Amniotic stem cell (primary cell): ENCODE data around the gene AARS2.
"Not testable (repeated sequence)": the region's sequence is repeated elsewhere in the genome, so short reads cannot be mapped to it uniquely, and the experiment has no call there.

Source experiments
- DNase-seq: peaks from one replicate; lab custom pipeline; 2025; lab: John Stamatoyannopoulos, UW

Gene AARS2

GRCh38 chr6:44329858-44330257 is 16.7 kb upstream of the AARS2 start:
- DNase-seq, result no peak

- DNase-seq, result not testable (repeated sequence)
Measured at GRCh38 chr6:44328203-44328602, 15.1 kb upstream of the AARS2 start.

DNA sequence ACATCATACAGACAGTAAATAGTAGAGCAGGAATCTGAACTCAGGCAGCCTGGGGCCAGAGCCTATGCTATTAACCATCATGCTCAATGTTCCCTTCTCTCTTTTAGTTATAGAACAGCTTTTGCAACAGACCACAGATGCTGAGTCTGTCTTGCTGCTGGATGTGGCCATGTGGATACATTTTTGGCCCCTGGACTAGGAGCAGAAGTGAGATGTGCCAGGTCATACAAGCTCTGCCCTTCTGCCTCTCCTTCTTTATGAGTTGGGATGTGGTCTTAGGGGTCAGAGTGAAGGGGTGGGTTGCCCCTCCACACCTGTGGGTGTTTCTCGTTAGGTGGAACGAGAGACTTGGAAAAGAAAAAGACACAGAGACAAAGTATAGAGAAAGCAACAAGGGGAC is 14.6 kb upstream of the AARS2 start:
- DNase-seq, result no peak

DNA sequence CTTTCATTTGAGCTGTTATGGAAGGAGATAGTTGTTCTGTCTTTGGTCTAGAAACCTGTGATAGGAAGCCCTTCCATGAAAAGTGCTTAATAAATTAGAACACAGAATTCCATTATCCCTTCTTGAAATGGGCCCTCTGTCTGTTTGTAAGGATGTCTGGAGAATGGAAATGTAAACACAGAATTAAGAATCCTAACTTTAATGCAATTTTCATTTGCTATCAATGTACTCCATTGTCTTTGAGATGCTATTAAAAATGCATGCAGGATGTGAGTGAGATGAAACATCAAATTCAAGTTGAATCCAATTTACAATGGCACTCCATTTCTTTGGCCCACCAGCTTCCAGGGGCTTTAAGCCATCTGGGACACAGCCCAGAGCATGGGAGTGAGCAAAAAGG is 13.9 kb upstream of the AARS2 start:
- DNase-seq, result no peak

- no peak for DNase-seq
Measured at GRCh38 chr6:44321210-44321609, 8.1 kb upstream of the AARS2 start.

DNA sequence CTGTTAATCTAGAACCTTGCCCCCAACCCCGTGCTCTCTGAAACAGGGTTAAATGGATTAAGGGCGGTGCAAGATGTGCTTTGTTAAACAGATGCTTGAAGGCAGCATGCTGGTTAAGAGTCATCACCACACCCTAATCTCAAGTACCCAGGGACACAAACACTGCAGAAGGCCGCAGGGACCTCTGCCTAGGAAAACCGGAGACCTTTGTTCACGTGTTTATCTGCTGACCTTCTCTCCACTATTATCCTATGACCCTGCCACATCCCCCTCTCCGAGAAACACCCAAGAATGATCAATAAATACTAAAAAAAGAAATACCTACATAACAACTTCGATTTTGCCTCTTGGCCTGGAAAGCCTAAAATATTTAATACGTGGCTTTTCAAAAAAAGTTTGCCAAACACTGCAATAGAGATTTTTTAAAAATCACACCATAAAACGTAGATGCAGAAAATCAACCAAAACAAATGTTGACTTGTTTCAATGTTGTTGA is 4.0 kb upstream of the AARS2 start:
- not testable (repeated sequence) for DNase-seq

- DNase-seq, result no peak
Measured at GRCh38 chr6:44316481-44316880, 3.3 kb upstream of the AARS2 start.

DNA sequence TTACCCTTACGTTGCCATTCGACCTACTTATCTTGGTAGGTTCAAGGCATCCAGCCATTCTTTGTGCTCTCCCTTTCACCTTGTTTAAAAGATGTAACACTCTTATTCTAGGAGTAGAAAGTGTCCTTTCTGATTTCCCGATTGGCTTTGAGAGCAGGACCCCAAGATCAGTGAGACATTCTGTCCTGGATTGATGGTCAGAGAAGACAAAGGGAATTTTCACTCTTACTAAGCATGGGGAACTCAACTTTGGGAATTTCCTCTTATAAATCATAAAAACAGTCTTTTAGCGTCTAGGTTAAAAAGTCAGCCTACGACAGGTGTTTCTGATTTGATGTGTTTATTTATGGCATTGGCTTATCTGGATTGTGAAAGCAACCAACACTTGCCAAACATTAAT is 2.8 kb upstream of the AARS2 start:
- no peak for DNase-seq

DNA sequence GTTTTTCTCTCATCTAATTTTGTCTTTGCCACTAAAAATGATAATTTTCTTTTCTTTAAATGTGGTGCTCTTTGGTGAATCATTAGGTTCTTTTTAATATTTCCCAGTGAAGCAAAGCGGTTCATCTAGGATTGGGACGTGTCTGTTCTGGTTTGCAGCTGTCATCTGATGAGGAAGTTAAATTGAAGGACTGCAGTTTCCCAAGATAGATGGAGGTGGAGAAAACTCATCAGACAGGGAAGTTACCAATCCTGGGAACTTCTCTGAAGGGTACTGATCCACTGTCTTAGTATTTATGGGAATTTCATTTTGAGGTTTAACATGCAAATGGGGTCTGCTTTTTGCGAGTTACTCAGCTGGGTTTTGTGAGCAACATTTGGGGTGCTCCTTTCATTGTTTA is 2.4 kb upstream of the AARS2 start:
- DNase-seq, result no peak

DNA sequence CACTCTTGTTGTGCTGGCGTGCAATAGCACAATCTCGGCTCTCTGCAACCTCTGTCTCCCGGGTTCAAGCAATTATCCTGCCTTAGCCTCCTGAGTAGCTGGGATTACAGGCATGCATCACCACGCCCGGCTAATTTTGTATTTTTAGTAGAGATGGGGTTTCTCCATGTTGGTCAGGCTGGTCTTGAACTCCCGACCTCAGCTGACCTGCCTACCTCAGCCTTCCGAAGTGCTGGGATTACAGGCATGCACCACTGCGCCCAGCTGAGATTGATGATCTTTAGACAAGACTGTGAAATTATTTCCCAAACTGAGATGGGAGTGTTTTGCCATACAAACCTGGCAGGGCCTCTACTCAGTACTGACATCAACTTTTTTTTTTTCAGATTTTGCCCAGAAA is 1.5 kb upstream of the AARS2 start:
- not testable (repeated sequence) for DNase-seq

DNA sequence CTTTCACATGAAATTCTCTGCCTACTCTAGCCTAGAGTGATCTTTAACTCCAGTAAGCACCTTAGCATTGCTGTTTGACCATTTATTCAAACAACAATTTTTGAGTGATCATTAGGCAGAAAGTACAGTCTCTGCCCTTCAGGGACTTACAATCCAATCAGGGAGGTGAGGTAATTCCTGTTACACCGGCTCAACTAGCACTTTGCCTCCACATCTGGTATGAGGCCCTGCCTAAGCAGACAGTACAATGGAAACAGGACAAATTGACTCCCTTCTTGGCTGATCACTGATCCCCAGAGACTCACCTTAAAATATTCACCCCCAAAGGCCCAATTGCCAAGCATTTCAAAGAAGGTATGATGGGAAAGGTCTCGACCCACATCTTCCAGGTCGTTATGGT is 1.4 kb downstream of the AARS2 start:
- DNase-seq, result no peak

DNA sequence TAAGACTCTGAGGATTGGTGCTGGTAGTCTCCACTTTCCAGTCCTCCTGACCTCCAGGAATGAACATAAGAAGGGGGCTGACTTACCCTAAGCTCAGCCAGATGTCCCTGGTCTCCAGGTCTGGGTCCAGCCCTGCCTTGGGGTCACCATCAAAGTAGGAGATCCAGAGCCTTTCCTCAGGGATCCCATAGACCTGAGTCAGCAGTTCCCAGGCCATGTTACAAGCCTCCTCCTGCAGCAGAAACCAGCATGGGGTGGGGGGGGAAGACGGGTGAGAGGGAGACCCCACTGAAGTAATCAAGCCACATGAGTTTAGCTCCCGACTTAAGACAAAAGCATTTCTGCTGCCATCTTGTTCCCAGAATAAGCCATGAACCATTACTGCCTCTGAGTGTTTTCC is 1.8 kb downstream of the AARS2 start:
- DNase-seq, result no peak

DNA sequence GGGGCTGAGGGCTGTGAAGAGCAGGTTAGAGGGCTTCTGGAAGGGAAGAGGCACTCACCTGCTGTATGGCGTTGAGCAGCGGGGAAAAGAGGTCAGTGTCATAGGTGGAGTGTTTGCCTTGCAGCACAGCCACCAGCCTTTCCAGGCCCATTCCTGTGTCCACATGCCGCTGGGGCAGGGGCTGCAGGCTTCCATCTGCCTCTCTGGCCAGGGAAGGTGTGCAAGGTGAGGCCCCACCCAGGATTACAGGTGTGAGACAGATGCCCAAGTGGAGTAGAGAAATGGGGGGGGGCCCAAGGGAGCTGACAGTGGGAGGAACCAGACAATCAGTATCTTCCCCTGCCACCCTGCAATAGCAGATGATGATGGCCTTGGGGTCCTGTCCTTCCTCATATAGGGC is 2.9 kb downstream of the AARS2 start:
- no peak for DNase-seq

GRCh38 chr6:44309631-44310030 is 3.5 kb downstream of the AARS2 start:
- no peak for DNase-seq

DNA sequence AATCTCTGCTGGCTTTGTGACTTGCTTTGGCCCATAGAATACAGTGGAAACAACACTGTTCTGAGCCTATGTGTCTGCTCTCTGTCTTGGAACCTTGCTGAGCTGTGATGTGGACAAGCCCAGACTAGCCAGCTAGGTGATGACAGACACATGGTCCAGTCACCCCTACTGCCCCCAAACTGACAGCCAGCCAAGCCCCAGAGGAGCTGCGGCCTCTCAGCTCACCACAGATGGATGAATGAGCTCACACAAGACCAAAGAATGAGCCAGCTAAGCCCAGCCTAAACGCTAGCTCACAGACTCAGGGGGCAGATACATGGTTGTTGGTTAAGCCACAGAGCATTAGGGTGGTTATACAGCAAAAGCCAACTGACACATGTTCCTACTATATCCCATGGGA is 4.1 kb downstream of the AARS2 start:
- no peak for DNase-seq

DNA sequence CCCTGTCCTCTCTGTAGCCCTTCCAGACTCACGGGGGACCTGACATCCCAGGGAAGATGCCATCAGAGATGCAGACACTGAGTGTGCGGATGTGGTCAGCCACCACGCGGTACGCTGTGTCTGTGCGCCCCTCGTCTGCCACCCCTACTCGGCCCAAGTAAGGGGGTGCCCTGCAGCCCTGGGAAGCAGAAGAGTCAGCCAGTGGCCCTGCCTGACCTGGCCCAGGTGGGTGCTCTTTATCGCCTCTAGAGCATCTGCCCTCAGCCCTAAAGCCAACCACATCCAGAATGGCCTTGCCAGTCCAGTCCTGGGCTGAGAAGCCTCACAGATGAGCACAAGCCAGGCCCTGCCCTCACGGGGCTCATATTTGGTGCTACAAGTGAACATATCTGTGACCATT is 5.9 kb downstream of the AARS2 start:
- DNase-seq, result no peak

- DNase-seq, result no peak
Measured at GRCh38 chr6:44306710-44307109, 6.4 kb downstream of the AARS2 start.

- no peak for DNase-seq
Measured at GRCh38 chr6:44305200-44305725, 7.9 kb downstream of the AARS2 start.

DNA sequence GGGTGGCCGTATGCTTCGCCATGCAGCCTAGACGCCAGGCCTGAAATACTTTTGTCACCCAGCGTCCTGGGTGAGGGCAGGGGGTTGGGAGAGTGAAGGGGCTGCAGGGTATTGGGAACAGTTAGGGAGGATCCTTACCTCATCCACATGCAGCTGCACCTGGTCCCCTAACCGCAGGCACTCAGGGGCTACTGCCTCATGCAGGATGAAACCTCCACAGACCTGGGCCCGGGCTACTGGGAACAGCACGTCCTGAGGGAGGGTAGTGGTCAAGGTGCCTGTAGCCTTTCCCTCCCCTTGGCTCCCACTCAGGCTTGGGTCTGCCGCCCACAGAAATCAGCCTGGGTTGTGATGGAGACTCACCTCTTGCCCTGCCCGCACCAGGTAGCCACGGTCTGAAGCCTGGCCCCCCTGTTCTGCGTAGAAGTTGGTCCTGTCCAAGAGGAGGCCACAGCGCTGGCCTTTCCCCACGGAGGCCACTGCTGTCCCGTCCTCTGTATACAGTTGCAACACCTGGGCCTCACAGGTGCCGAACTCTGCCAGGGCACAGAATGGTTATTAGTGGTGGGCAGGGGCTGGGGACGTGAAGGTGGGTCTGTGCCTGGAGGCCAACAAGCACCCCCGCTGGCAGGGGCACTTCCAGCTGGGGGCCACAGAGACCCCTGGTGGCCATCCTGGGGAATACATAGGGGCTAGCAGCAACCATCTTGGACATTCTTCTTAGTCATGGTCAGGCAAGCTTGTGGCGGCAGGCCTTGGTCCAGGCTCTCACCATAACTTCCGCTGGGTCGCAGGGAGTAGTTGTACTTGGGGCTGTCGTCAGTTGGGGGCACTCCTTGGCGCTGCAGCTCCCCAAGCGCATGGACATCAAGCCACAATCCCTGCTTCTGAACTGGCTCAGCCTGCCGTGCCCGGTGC is 8.6 kb downstream of the AARS2 start:
- no peak for DNase-seq

- no peak for DNase-seq
Measured at GRCh38 chr6:44303842-44304241, 9.3 kb downstream of the AARS2 start.

DNA sequence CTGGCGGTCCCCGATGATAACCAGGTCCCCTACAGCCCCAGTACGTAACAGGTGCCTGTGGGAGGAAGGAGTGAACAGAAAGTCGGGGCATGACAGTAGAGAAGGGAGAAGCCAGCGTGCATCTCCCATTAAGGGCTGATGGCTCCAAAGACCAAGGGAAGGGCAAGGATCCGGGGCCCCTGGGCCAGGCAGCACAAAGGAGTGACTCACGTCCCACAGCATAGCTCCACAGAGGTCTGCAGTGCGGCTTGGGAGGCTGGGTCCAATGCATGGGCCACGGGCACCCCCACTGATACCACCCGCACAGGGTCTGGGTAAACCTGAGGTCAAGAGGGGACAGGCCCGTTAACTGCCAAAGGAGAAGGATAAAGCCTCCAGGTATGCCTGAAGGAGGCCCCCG is 10.3 kb downstream of the AARS2 start:
- no peak for DNase-seq

DNA sequence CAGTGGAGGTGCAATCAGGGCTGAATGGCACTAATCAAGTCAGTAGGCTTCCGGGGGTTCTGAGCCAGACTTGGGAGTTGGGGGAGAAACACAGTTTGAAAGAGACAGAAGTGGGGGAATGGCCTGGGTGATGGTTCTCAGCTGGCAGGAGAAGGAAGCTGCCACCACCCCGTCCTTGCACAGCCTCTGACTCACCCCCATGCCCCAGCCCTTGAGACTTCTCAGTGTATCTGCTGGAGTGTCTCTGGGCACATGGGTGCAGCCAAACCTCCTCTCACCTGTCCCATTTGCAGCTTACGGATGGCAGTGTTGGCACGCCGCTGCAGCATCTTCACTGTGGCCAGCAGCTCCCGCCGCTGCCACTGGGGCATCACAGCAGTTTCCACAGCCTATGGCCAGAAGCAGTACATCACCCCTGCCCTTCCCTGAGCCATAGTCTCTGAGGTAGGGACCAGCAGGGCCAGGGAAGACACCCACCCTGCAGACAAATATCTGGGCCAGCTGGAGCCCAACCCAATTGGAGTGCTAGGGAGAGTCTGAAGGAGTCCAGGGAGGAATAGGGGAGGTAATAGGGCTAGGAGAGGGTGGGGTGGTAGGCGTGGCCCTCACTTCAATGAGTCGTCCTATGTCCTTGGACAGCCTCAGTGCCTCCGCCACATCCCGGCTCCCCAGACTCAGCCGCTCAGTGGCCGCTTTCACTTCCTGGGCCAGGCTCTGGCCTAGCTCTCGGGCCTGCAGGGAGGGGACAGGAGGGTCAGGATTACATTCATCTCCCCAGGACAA is 11.2 kb downstream of the AARS2 start:
- DNase-seq, result no peak

- no peak for DNase-seq
Measured at GRCh38 chr6:44301106-44301505, 12.0 kb downstream of the AARS2 start.
